Activated T-cell treated with anti-CD3 and anti-CD28 coated beads for 48 hours (primary cell): Measurements from ENCODE around the gene DTD1.
A peak's percentile ranks its signal among the peaks of the same experiment; 100 is the strongest.
"Not testable (repeated sequence)": the region's sequence is repeated elsewhere in the genome, so short reads cannot be mapped to it uniquely, and the experiment has no call there.

Experiments
- DNase-seq: peaks from one replicate; pipeline ENCODE4 v3.0.0-alpha.2; 2020; ENCODE audit warnings: low read depth

Gene DTD1

GRCh38 chr20:18743665-18744440 is 156.0 kb downstream of the DTD1 start:
- no peak for DNase-seq

- no peak for DNase-seq
Observed at GRCh38 chr20:18747090-18747489, 159.2 kb downstream of the DTD1 start.

- DNase-seq = no peak
Observed at GRCh38 chr20:18748987-18749386, 161.1 kb downstream of the DTD1 start.

GRCh38 chr20:18749528-18749927 is 161.7 kb downstream of the DTD1 start:
- no peak for DNase-seq

GRCh38 chr20:18750735-18751134 is 162.9 kb downstream of the DTD1 start:
- DNase-seq = no peak

GRCh38 chr20:18754030-18754652 is 166.3 kb downstream of the DTD1 start:
- no peak for DNase-seq

- DNase-seq = no peak
Observed at GRCh38 chr20:18754653-18755045, 166.8 kb downstream of the DTD1 start.

- DNase-seq = not testable (repeated sequence)
Observed at GRCh38 chr20:18760852-18761251, 173.0 kb downstream of the DTD1 start.

- DNase-seq = no peak
Observed at GRCh38 chr20:18767676-18768075, 179.8 kb downstream of the DTD1 start.

- no peak for DNase-seq
Observed at GRCh38 chr20:18773566-18773965, 185.7 kb downstream of the DTD1 start.

- no peak for DNase-seq
Observed at GRCh38 chr20:18774207-18774606, 186.4 kb downstream of the DTD1 start.

GRCh38 chr20:18775633-18776032 is 187.8 kb downstream of the DTD1 start:
- no peak for DNase-seq

- DNase-seq = no peak
Observed at GRCh38 chr20:18778690-18779392, 191.0 kb downstream of the DTD1 start.

GRCh38 chr20:18780385-18781130 is 192.7 kb downstream of the DTD1 start:
- no peak for DNase-seq

GRCh38 chr20:18781509-18781908 is 193.7 kb downstream of the DTD1 start:
- DNase-seq = no peak

GRCh38 chr20:18783385-18783959 is 195.6 kb downstream of the DTD1 start:
- DNase-seq = no peak

GRCh38 chr20:18787046-18787445 is 199.2 kb downstream of the DTD1 start:
- DNase-seq = not testable (repeated sequence)

- DNase-seq = no peak
Observed at GRCh38 chr20:18788021-18788420, 200.2 kb downstream of the DTD1 start.

- no peak for DNase-seq
Observed at GRCh38 chr20:18790787-18791186, 202.9 kb downstream of the DTD1 start.

GRCh38 chr20:18793625-18794427 is 206.0 kb downstream of the DTD1 start:
- DNase-seq = peak; percentile 69

- no peak for DNase-seq
Observed at GRCh38 chr20:18794428-18794787, 206.6 kb downstream of the DTD1 start.
